Caco-2 (cell line): Measurements from ENCODE around the gene TSHZ3. TPM values are rescaled to one million over a fixed set of nuclear protein-coding genes. Genes with fewer than 3 reads are reported as not detected.

Experiments used
- Bru-seq: library from RNA; stranded (reverse); fragments of 400-500 nt; gene quantifications from one replicate; lab custom pipeline; 2021; lab: Mats Ljungman, UMichigan
- BruChase-seq, 2 experiments: library from RNA; stranded (reverse); fragments of 400-500 nt; gene quantifications; one replicate each; lab custom pipeline; 2021; lab: Mats Ljungman, UMichigan
- BruUV-seq: library from RNA; stranded (reverse); fragments of 400-500 nt; replicated peaks from 2 replicates; lab custom pipeline; 2021; lab: Mats Ljungman, UMichigan
- CTCF ChIA-PET: fragments of 300-600 bp; sonication (Branson Sonifier 250); formaldehyde crosslinking; loops from one replicate; lab custom pipeline; 2022; ENCODE audit warnings: antibody characterized with exemption; lab: Charles Lee
- POLR2A ChIA-PET: fragments of 300-600 bp; sonication (Branson Sonifier 250); formaldehyde crosslinking; loops from one replicate; lab custom pipeline; 2022; ENCODE audit warnings: antibody characterized with exemption; lab: Charles Lee
- DNase-seq, 2 experiments: peaks; one replicate each; pipeline versions ENCODE4 v3.0.0 to v3.0.0-alpha.2; 2020 to 2022
- H3K27me3 ChIP-seq: replicated peaks from 2 replicates; pipeline ENCODE4 v1.6.0; 2011; ENCODE audit warnings: low read length; ENCODE audit not compliant: control insufficient read depth, insufficient read depth
- H3K36me3 ChIP-seq: 2 replicates; pipeline ENCODE4 v1.5.1; 2011; ENCODE audit warnings: low read length; ENCODE audit not compliant: control insufficient read depth, insufficient read depth
- H3K4me1 ChIP-seq: fragments of 250-450 bp; sonication (Bioruptor Pico); 2 replicates; pipeline ENCODE4 v1.5.1; 2020; ENCODE audit warnings: mild to moderate bottlenecking
- H3K4me3 ChIP-seq: 2 replicates; pipeline ENCODE4 v1.5.1; 2011; ENCODE audit warnings: low read depth, mild to moderate bottlenecking, control low read depth, low read length
- H3K9me3 ChIP-seq: fragments of 250-450 bp; sonication (Bioruptor Pico); 2 replicates; pipeline ENCODE4 v1.5.1; 2020; ENCODE audit warnings: mild to moderate bottlenecking, moderate library complexity
- H3K27ac Mint-ChIP-seq: one replicate; pipeline ENCODE4 v1.8.0; 2022; ENCODE audit warnings: mixed read lengths; ENCODE audit not compliant: unreplicated experiment
- H3K27me3 Mint-ChIP-seq: one replicate; pipeline ENCODE4 v1.8.0; 2022; ENCODE audit warnings: mixed read lengths; ENCODE audit not compliant: insufficient read depth, unreplicated experiment
- H3K36me3 Mint-ChIP-seq: one replicate; pipeline ENCODE4 v1.8.0; 2022; ENCODE audit warnings: mild to moderate bottlenecking, mixed read lengths; ENCODE audit not compliant: insufficient read depth, unreplicated experiment
- H3K4me1 Mint-ChIP-seq: one replicate; pipeline ENCODE4 v1.8.0; 2022; ENCODE audit warnings: low read depth, mixed read lengths; ENCODE audit not compliant: unreplicated experiment
- H3K4me3 Mint-ChIP-seq: one replicate; pipeline ENCODE4 v1.8.0; 2022; ENCODE audit warnings: mild to moderate bottlenecking, moderate library complexity, mixed read lengths; ENCODE audit not compliant: unreplicated experiment
- H3K9me3 Mint-ChIP-seq: one replicate; pipeline ENCODE4 v1.8.0; 2022; ENCODE audit warnings: mixed read lengths; ENCODE audit not compliant: unreplicated experiment
- intact Hi-C: fragments of 100-400 bp; cut with micrococcal nuclease; formaldehyde crosslinking; loops from one replicate; pipeline ENCODE4 v1.10.0; 2022; ENCODE audit not compliant: unreplicated experiment
- long read RNA-seq: library from polyadenylated mRNA; stranded (forward); transcript quantifications from one replicate; pipeline ENCODE4 v2.0.0, GENCODE V29; 2022
- total RNA-seq: library from RNA; stranded (reverse); gene quantifications from 2 replicates; pipeline ENCODE4 v1.2.3, GENCODE V29; 2022
- TF ChIP-seq, protein P1 (sequence below), 2 experiments: fragments of 200-600 bp in 1 of 2; IDR thresholded peaks; 1 replicate in 1 of 2; 2 replicates in 1 of 2; pipeline versions ENCODE4 v1.5.1 to v1.8.0; 2011 to 2022; ENCODE audit warnings: antibody characterized with exemption in 1 of 2, control low read depth in 1 of 2, inconsistent platforms in 1 of 2, low read depth in 1 of 2, low read length in 1 of 2, mild to moderate bottlenecking in 1 of 2, moderate library complexity in 1 of 2; ENCODE audit not compliant: insufficient read depth in 1 of 2, severe bottlenecking in 1 of 2, unreplicated experiment in 1 of 2

TSHZ3 gene
- total RNA-seq (not detected in 2 replicates), Bru-seq, nascent RNA (percentile 6 among the genes with signal in this experiment), BruChase-seq, experiment 1, labeled RNA remaining after a 2-hour chase (not detected), BruChase-seq, experiment 2, labeled RNA remaining after a 6-hour chase (not detected)
- long read RNA-seq = 0 reads

GRCh38 chr19:31349160-31349881 is at the start of gene TSHZ3:
Gene TSHZ3, minus strand, starts transcription at chr19:31349436. Its CDS starts 217 bp downstream, at chr19:31349219.
- no TSS peak for BruUV-seq
- H3K9me3 Mint-ChIP-seq = no peaks in the 10 kb centered on the region
- ChIA-PET POLR2A (no interaction called here), CTCF (no interaction called here)
- H3K27me3 Mint-ChIP-seq = peaks cover 29% of the 10 kb centered on the region
- no peaks in the 10 kb centered on the region for H3K36me3 Mint-ChIP-seq
- peak within 1 kb of the TSS; percentile 71 for H3K4me3 Mint-ChIP-seq
- no peak for DNase-seq
- no peaks in the 10 kb centered on the region for H3K36me3 ChIP-seq
- H3K9me3 ChIP-seq = no peaks in the 10 kb centered on the region
- TF ChIP-seq, protein P1, sequence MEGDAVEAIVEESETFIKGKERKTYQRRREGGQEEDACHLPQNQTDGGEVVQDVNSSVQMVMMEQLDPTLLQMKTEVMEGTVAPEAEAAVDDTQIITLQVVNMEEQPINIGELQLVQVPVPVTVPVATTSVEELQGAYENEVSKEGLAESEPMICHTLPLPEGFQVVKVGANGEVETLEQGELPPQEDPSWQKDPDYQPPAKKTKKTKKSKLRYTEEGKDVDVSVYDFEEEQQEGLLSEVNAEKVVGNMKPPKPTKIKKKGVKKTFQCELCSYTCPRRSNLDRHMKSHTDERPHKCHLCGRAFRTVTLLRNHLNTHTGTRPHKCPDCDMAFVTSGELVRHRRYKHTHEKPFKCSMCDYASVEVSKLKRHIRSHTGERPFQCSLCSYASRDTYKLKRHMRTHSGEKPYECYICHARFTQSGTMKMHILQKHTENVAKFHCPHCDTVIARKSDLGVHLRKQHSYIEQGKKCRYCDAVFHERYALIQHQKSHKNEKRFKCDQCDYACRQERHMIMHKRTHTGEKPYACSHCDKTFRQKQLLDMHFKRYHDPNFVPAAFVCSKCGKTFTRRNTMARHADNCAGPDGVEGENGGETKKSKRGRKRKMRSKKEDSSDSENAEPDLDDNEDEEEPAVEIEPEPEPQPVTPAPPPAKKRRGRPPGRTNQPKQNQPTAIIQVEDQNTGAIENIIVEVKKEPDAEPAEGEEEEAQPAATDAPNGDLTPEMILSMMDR (IDR thresholded peaks at IDR 0.05; ENCODE audit: insufficient read depth in 1 of 2, low read depth in 1 of 2, low read length in 1 of 2, severe bottlenecking in 1 of 2, unreplicated experiment in 1 of 2) = no peak
- H3K27ac Mint-ChIP-seq = no peak within 1 kb of the TSS
- intact Hi-C loops = no loop called here
- H3K27me3 ChIP-seq = no peaks in the 10 kb centered on the region; the same call in 1 of the 2 replicates
- peak within 1 kb of the TSS; percentile 26 for H3K4me3 ChIP-seq
- H3K4me1 ChIP-seq = no peaks in the 10 kb centered on the region
- H3K4me1 Mint-ChIP-seq = no peaks in the 10 kb centered on the region

DNA sequence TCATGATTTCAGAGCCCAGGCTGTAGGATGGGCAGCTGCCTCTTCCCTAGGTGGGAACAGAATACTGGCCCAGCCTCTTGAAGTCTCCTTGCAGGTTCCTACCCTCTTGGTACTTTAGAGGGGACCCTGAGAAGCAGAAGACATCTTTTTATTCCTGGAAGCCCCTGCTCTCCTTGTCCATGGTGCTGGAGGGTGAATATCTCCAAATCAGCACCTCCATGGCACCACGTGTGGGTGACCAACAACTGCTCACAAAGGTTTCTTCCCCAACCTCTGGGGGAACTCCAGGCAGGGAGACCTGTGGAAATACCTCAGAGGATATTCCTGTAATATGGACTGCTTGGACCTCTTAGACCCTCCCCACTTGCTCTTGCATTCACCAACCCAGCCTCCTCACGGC is 48.1 kb upstream of the TSHZ3 start:
- no peaks in the 10 kb centered on the region for H3K36me3 Mint-ChIP-seq
- no peak overlapping the region for H3K4me3 Mint-ChIP-seq
- peaks cover 3% of the 10 kb centered on the region for H3K27me3 Mint-ChIP-seq
- DNase-seq = no peak
- BruUV-seq = no TSS peak
- Histone ChIP-seq H3K9me3 (no peaks in the 10 kb centered on the region), H3K4me1 (no peaks in the 10 kb centered on the region), H3K27me3 (no peaks in the 10 kb centered on the region), H3K36me3 (no peaks in the 10 kb centered on the region), H3K4me3 (no peak overlapping the region)
- TF ChIP-seq, protein P1 (IDR thresholded peaks at IDR 0.05; ENCODE audit: insufficient read depth in 1 of 2, low read depth in 1 of 2, low read length in 1 of 2, severe bottlenecking in 1 of 2, unreplicated experiment in 1 of 2) = no peak
- intact Hi-C loops = no loop called here
- no peaks in the 10 kb centered on the region for H3K4me1 Mint-ChIP-seq
- ChIA-PET POLR2A (no interaction called here), CTCF (no interaction called here)
- no peak overlapping the region for H3K27ac Mint-ChIP-seq
- H3K9me3 Mint-ChIP-seq = no peaks in the 10 kb centered on the region

GRCh38 chr19:31392464-31392863 is 43.2 kb upstream of the TSHZ3 start:
- DNase-seq = no peak

More at GRCh38 chr19:31392464-31392863, 43.2 kb upstream of the TSHZ3 start:
- Histone ChIP-seq H3K9me3 (no peaks in the 10 kb centered on the region), H3K36me3 (no peaks in the 10 kb centered on the region), H3K4me3 (no peak overlapping the region), H3K27me3 (no peaks in the 10 kb centered on the region), H3K4me1 (no peaks in the 10 kb centered on the region)
- Mint-ChIP-seq H3K36me3 (no peaks in the 10 kb centered on the region), H3K27me3 (peaks cover 5% of the 10 kb centered on the region), H3K27ac (no peak overlapping the region), H3K4me3 (no peak overlapping the region), H3K4me1 (no peaks in the 10 kb centered on the region), H3K9me3 (no peaks in the 10 kb centered on the region)
- BruUV-seq = no TSS peak
- intact Hi-C loops = no loop called here
- POLR2A ChIA-PET = no interaction called here
- TF ChIP-seq, protein P1 (IDR thresholded peaks at IDR 0.05; ENCODE audit: insufficient read depth in 1 of 2, low read depth in 1 of 2, low read length in 1 of 2, severe bottlenecking in 1 of 2, unreplicated experiment in 1 of 2) = no peak
- CTCF ChIA-PET = no interaction called here
